Lower leg skin (tissue), 3 donors: ENCODE results near the gene MYPN.
"Not testable (repeated sequence)": the region's sequence is repeated elsewhere in the genome, so short reads cannot be mapped to it uniquely, and the experiment has no call there.

Experiments used
- CTCF ChIP-seq, 3 donors: fragments of 450-650 bp; IDR thresholded peaks; one replicate each; pipeline ENCODE4 v1.5.1; 2016; ENCODE audit warnings: antibody characterized with exemption in 3 of 3, mild to moderate bottlenecking in 3 of 3, moderate library complexity in 2 of 3
- POLR2A ChIP-seq, 2 donors: fragments of 450-650 bp; IDR thresholded peaks; one replicate each; pipeline ENCODE4 v1.6.1; 2016 to 2017; ENCODE audit warnings: antibody characterized with exemption in 2 of 2, mild to moderate bottlenecking in 1 of 2, moderate library complexity in 1 of 2

DNA sequence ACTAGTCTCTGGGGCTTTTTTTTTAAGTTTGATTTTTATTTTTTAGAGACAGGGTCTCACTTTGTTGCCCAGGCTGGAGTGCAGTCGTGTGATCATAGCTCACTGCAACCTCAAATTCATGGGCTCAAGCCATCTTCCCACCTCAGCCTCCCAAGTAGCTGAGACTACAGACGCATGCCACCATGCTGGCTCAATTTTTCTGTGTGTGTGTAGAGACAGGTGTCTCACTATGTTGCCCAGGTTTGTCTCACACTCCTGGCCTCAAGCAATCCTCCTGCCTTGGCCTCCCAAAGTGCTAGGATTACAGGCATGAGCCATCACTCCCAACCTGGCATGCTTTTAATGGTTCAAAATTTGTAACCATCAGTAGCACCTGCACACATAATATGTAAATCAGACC is 86.5 kb downstream of the MYPN start:
- TF ChIP-seq CTCF, POLR2A (IDR thresholded peaks at IDR 0.05): not testable (repeated sequence)
